HK-2 (cell line): ENCODE measurements around the gene ZC3H14.
A peak's percentile ranks its signal among the peaks of the same experiment; 100 is the strongest.
"Not testable (repeated sequence)": the region's sequence is repeated elsewhere in the genome, so short reads cannot be mapped to it uniquely, and the experiment has no call there.

Experiments
- DNase-seq: peaks from one replicate; pipeline ENCODE4 v3.0.0-alpha.2; 2018; ENCODE audit not compliant: unreplicated experiment

ZC3H14 gene, protein sequence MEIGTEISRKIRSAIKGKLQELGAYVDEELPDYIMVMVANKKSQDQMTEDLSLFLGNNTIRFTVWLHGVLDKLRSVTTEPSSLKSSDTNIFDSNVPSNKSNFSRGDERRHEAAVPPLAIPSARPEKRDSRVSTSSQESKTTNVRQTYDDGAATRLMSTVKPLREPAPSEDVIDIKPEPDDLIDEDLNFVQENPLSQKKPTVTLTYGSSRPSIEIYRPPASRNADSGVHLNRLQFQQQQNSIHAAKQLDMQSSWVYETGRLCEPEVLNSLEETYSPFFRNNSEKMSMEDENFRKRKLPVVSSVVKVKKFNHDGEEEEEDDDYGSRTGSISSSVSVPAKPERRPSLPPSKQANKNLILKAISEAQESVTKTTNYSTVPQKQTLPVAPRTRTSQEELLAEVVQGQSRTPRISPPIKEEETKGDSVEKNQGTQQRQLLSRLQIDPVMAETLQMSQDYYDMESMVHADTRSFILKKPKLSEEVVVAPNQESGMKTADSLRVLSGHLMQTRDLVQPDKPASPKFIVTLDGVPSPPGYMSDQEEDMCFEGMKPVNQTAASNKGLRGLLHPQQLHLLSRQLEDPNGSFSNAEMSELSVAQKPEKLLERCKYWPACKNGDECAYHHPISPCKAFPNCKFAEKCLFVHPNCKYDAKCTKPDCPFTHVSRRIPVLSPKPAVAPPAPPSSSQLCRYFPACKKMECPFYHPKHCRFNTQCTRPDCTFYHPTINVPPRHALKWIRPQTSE

DNA sequence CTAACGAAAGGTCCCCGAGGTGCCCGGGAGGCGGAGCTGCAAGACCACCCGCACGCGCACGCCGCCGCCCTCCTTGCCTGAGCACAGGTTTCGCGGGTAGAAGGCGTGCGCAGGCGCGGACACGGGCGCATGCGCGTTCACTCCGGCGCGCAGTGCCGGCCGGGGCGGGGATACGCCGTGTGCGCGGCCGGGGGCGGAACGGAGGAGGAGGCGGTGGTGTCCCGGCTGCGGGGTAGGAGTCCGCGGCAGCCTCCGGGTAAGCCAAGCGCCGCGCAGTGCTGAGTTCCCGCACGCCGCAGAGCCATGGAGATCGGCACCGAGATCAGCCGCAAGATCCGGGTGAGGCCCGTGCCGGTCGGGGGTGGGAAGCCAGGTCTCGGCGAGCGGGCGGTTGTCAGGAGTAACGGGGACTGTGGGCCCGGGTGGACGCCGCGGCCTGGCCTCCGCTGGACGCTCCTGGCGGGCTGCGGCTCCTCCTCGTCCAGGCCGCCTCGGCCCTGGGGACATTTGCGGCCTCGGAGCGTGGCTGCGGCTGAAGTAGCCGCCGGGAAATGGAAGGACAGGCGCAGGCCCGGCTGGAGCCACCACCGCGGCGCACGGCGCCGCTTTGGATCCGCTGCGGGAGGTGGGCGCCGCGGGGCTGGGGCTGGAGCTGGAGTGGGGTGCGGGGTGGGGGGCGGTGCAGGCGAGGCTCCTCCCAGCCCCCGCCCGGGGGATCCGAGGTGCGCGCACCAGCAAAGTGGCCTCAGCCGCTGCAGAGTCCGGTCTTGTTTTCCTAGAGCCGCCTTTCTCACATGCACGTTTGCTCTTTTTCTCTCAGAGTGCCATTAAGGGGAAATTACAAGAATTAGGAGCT is at the start of gene ZC3H14:
TSS of gene ZC3H14 (plus strand) at position 207 of the 856 bp plus-strand sequence. CDS start at position 304, 97 bp downstream.
- peak; percentile 90 for DNase-seq

DNA sequence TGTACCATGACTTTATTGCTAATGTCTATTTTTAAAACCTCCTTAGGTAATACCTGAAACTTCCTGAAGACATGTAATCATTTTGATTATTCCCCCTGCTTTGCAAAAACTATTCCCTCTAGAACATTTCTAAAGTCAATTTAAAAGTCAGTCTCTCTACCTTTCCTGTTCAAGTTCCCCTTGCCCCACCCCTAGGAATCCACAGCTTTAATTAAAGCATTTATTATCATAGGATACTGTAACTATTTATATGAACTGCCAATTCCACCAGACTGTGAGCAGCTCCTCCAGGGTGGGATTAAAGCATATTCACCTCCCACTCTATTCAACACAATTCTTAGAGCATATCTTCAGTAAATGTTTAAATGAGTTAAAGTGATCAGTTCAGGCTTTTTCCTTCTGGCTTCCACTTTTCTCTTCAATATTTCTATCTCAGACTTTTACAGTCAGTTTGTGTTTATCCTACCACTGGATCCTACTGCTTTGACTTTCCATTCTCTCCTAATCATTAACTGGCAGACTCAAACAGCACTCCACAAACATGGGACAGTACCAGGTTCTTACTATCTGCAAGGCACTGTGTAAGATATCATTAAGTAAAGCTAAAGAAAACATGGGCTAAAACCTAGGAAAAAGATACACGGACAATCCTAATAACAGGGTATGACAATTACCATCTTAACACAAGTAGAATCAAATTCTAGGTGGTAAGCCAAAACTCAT is 47.2 kb upstream of the ZC3H14 start:
- DNase-seq, result no peak

DNA sequence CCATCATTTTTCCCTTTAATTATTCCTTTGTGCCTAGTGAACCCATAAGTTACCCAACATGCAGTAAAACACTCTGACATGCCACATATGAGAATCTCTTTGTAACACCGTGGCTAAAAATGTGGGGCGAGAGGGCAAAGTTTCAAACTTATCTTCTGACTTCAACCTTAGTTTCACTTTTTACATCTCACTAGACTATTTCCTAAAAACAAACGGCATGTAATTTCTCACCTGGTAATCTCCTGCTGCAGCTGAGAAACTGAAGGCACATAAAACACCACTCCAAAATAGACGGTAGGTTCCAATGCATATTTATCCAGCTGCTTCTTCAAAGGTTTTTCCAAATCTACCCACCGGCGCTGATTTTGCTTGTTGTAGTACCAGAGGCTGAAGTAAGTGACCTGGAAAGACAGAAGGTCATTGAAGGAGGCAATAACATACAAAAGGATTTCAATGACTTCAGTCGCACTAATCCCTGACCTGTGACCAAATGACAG is 45.9 kb upstream of the ZC3H14 start:
- DNase-seq, result no peak

DNA sequence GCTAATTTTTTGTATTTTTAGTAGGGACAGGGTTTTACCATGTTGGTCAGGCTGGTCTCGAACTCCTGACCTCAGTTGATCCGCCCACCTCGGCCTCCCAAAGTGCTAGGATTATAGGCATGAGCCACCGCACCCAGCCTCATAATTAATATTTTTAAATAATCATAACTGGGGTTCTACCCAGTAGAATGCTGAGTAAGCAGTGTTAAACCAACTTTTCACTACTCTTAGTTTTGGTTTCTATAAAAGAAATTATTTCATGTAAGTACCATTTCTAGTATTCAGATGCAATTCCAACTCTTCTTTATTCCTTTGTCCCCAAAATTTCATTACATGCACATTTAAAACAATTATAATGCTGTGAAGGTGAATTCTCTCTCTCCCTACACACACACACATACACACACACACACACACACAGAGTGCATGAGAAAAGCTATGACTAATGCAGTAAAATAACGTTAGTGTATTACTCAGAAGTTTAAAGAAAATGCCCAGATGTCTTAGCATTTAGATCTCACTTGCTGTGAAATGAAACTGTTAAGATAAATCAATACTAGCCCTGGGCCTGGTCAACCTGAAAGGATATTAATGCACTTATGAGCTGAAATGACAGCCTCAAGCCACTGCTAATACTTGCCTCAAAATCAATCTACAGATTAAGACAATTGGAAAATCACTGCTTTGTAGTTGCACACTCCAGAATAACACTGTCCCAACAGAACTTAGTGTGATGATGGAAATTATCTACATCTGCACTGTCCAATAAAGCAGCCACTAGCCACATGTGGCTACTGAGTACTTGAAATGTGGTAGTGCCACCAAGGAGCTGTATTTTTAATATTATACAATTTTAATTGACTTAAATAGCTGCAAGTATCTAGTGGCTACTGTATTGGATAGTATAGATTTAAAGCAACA is 44.0 kb upstream of the ZC3H14 start:
- DNase-seq, result no peak

DNA sequence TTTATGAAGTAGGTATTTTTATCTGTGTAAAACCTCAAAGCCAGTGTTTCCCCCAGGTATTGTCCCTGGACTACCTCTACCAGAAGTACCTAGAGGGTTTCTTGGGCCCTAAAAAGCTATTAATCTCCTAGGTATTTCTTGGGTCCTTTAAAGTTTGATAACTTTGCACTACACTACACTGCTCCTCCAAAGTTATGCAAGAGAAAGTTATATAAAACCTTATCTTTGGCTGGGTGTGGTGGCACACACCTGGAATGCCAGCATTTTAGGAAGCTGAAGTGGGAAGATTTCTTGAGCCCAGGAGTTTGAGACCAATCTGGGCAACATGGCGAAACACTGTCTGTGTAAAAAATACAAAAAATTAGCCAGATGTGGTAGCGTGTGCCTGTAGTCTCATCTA is 42.9 kb upstream of the ZC3H14 start:
- DNase-seq, result no peak

DNA sequence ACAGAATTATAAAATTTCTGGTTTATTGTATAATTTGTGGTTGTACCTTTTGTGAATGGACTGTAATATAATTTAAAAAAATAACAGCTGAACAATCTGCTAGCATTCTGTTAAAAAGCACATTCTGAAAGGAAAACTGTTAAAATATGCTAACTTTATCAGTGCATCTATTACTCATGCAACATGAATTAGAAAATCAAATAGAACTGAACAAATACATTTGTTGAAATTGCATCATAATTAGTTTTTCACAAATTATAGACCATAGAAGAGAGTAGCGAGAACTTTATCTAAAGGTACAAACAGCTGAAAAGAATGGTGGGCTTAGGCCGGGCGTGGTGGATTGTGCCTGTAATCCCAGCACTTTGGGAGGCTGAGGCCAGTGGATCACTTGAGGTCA is 41.0 kb upstream of the ZC3H14 start:
- no peak for DNase-seq

DNA sequence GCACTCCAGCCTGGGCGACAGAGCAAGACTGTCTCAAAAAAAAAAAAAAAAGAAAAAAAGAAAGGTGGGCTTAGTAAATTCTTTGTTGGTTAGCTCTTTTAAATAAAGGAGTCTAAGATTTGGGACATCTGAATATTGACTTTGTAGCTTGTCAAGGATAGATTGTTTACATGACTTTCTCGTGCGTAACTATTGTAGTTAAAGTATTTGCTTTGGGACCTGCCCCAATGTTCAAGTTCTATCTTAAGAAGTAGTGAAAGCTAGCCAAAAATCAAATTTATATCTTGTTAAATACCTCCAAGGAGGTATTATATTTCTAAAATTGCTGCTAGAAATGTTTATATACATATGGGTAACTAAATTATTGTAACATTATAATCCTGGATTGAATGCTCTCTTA is 40.4 kb upstream of the ZC3H14 start:
- no peak for DNase-seq

DNA sequence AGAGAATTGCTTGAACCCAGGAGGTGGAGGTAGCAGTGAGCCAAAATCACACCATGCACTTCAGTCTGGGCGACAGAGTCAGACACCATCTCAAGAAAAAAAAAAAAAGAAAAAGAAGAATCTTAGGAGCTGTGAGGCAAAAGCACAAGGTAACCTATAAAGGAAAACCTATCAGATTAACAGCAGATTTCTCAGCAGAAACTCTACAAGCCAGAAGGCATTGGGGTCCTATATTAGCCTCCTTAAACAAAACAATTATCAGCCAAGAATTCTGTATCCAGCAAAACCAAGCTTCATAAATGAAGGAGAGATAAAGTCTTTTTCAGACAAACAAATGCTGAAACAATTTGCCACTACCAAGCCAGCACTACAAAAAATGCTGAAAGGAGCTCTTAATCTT is 32.9 kb upstream of the ZC3H14 start:
- DNase-seq, result not testable (repeated sequence)

DNA sequence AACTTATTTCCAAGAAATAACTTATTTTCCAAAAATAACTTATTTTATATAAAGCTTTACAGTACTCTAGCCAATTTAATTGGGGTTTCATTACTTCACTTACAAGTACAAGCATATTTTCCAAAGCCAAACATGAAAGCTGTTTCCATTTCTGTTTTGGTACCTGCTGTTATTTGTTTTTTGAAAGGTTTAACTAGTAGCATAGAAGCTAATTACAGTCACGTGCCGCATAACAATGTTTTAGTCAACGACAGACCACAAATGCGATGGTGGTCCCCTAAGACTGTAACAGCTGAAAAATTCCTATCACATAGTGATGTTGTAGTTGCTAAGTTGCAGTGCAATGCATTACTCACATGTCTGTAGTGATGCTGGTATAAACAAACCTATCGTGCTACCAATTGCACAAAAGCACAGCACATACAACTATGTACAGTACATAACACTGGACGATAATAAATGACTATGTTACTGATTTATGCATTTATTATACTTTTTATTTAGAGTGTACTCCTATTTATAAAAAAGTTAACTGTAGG is 29.7 kb upstream of the ZC3H14 start:
- no peak for DNase-seq

DNA sequence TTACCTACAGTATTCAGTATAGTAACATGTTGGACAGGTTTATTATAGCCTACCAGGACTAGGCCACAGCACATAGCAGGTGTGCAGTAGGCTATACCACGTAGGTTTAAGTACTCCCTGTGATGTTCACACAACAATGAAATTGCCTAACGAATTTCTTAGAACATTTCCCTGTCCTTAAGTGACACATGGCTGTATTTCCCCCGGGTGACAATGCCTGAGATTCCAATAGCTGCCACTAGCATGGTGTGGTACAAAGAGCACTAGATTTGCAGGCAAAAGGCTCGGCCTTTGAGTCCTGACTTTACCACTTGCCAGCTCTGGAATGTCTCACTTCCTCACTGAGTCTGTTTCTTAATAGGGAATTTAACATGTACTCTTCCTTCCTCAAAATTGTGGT is 27.7 kb upstream of the ZC3H14 start:
- no peak for DNase-seq

DNA sequence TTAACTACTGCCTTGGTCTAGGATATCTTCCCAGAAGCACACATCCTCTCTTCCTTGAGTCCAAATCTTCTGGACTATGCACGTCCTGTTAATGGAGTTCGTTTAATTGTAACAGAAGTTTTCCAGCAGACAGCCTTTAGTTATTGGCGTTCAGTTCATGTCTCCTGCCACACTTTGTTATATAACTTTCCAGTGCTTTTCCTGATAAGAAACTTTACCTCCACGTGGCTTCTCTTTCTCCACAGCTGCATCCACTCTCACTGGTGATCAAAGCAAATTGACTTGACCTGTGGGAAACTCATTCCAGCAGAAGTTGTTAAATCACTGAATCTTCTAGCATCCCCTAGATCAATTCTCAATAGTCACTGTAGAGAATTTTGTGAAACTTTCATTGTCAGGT is 27.0 kb upstream of the ZC3H14 start:
- DNase-seq, result no peak

DNA sequence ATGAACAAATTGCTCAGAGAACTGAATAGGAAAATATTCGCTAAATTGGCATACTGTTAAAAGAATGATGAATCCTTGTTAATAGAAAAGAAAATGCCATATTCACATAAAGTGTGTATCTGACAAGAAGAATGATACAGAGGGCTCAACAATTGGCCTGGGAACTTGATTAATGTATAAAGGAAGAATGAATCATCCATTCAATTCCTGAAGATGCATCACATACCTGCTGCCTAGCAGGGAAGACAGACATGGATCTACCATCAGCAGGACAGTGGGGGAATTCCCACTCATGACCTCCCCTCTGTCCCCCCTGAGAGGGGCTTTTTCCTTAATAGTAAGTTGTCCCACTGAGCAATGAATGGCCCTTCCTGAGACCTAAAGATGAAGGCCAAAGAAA is 21.5 kb upstream of the ZC3H14 start:
- no peak for DNase-seq

DNA sequence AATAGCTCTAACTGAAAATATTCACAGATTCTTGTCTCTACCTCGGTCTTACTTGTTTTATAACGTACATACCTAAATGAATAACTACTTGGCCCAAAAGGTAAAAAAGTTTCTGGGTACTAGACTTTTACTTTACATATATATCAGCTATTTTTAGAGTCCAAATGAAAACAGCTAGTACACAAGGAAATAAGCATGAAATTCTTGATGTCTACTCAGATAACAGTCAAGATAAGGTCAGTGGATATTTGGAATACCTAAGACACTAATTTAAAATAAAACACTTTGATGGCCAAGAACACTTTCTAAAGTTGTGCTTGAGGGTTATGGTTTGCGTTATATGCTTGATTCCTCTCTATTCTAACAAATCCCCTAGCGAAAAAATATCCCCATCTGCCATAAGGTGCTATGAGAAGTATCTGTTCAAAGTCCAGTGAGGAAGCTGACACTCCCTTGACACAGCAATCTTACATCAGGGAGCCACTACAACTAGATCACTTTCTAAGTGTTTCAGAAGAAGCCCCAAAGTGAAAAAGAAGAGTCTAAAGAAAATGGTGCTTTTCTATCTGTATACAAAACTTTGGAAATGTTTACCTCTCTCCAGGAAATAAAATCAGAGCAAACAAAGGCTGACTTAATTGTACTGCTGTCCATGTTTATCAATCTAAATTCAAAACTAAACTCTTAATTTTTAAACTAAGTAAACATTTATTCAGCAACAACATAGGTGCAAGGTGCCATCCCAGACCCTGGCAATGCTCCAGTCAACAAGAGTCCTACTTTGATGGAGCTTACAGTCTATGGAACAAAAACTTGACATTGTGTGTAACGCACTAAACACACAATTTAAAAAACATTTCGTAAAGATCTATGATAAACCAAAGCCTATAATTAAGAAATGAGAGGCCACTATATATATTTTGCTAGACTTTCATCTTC is 19.7 kb upstream of the ZC3H14 start:
- DNase-seq, result no peak

DNA sequence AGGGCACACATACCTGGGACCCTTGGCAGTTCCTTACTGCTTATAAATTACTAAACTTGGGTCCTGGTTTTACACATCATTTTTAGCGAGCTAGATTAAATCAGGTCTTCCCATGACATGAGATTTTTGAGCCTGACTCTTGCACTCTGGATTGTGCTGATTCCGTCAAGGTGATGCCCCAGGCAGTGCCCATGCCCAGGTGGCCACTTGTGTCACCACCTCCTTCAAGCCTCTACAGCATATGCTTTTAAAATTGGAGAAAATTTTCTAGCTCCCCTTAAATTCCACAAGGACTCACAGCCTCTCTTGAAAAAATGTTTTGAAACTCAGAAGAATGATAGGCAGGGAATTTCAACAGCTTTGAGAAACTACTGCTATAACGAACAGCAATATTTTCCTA is 17.6 kb upstream of the ZC3H14 start:
- DNase-seq, result no peak

DNA sequence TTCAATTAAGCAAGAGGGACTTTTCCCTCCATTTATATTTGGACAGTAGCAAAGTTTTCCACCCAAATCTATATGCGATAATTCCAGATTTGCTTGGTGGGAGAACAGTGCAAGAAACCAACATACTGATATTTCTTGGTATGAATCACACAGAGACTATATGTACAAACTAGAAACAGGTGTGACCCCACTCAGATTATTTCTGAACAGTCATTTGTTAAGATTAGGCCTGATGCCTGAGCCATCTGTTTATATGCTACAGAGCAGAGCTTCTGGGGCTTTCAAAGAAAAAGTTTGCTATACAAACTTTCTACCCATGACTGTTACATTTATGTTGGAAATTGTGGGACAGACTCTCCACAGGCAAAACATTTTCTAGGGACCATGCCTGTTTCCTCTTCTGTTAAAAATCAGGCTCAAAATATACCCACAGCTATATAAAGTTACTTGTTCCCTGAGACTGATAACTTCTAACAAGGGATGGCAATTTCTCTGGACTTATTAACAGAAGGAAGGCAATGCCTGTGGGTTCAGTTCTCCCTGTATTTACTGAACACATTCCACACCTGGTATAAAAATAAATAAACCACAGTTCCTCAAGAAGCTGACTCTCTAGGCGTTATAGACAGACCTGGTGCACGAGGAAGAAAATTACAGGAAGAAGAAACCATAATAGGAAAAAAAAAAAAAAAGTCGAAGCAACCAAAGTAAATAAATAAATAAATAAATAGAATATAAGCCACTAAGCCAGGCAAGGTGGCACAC is 16.0 kb upstream of the ZC3H14 start:
- no peak for DNase-seq

DNA sequence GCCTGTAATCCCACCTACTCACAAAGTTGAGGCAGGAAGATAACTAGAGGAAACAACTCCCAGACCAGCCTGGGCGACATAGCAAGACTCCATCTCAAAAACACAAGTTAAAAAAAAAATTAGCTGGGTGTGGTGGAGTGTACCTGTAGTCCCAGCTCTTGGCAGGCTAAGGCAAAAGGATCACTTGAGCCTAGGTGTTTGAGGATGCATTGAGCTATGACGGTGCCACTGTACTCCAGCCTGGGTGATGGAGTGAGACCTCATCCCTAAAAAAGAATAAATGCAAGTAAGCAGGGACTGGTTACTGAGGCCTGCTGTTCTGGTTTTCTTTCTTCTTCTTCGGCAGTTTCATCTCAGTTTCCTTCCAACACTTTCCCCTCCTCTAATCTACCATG is 15.5 kb upstream of the ZC3H14 start:
- no peak for DNase-seq

DNA sequence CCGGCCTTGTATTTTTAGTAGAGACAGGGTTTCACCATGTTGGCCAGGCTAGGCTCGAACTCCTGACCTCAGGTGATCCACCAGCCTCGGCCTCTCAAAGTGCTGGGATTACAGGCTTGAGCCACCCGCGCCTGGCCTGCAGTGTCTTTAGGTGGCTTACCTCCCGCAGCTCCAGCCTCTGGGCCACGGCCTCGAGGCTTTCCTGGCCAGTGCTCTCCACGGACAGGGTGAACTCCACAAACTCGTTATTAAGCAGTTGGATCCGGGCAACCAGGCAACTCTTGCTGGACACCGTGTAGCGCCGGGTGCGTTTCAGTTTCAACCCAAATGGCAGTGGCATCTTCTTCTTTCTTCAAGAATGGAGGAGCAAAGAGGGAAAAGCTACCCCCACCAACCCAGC is 12.8 kb upstream of the ZC3H14 start:
- no peak for DNase-seq
